WERI-Rb-1 (cell line): ENCODE results near the gene IL17RD.

Source experiments
- DNase-seq: peaks from one replicate; pipeline ENCODE4 v3.0.0-alpha.2; 2020
- H3K27ac ChIP-seq: fragments of 250-450 bp; sonication (Bioruptor Pico); 2 replicates; pipeline ENCODE4 v1.5.1; 2020; ENCODE audit warnings: mild to moderate bottlenecking, moderate library complexity
- H3K27me3 ChIP-seq: fragments of 250-450 bp; sonication (Bioruptor Pico); 2 replicates; pipeline ENCODE4 v1.5.1; 2021; ENCODE audit warnings: mild to moderate bottlenecking, low read depth, moderate library complexity; ENCODE audit not compliant: insufficient read depth, severe bottlenecking
- H3K36me3 ChIP-seq: fragments of 250-450 bp; sonication (Bioruptor Pico); 2 replicates; pipeline ENCODE4 v1.5.1; 2020; ENCODE audit warnings: mild to moderate bottlenecking, moderate library complexity
- H3K4me3 ChIP-seq: 2 replicates; pipeline ENCODE4 v1.5.1; 2011; ENCODE audit warnings: low read depth, mild to moderate bottlenecking, control low read depth, low read length
- H3K9me3 ChIP-seq: fragments of 250-450 bp; sonication (Bioruptor Pico); 2 replicates; pipeline ENCODE4 v1.5.1; 2021; ENCODE audit warnings: mild to moderate bottlenecking, moderate library complexity; ENCODE audit not compliant: severe bottlenecking
- CTCF ChIP-seq: IDR thresholded peaks from 2 replicates; pipeline ENCODE4 v1.5.1; 2011; ENCODE audit warnings: low read depth, mild to moderate bottlenecking, control low read depth, inconsistent platforms, low read length

IL17RD gene

GRCh38 chr3:57164657-57165573 is at the start of gene IL17RD:
TSS of gene IL17RD (minus strand) at chr3:57165353. CDS start at chr3:57165286, 67 bp downstream.
- no peak within 1 kb of the TSS for H3K27ac ChIP-seq

GRCh38 chr3:57206423-57206822 is 41.3 kb upstream of the IL17RD start:
- TF ChIP-seq CTCF, result no peak
- DNase-seq, result no peak
- no peak overlapping the region for H3K4me3 ChIP-seq

More at GRCh38 chr3:57164657-57165573, at the start of gene IL17RD:
- TF ChIP-seq CTCF, result no peak
- Histone ChIP-seq H3K36me3 (no peaks in the 10 kb centered on the region), H3K27me3 (peaks cover 13% of the 10 kb centered on the region), H3K9me3 (no peaks in the 10 kb centered on the region), H3K4me3 (peak within 1 kb of the TSS; percentile 51)
- peak; percentile 81 for DNase-seq

GRCh38 chr3:57199895-57200297 is 34.7 kb upstream of the IL17RD start, which contains the start of gene HESX1:
TSS of gene HESX1 (minus strand) at chr3:57199978. CDS start at chr3:57199918, 60 bp downstream.
- Histone ChIP-seq H3K4me3 (no peak within 1 kb of the TSS), H3K27me3 (no peaks in the 10 kb centered on the region)
- no peak for DNase-seq

More at GRCh38 chr3:57206423-57206822, 41.3 kb upstream of the IL17RD start:
- Histone ChIP-seq H3K9me3 (no peaks in the 10 kb centered on the region), H3K36me3 (no peaks in the 10 kb centered on the region), H3K27me3 (no peaks in the 10 kb centered on the region), H3K27ac (no peak overlapping the region)

GRCh38 chr3:57194641-57195040 is 29.5 kb upstream of the IL17RD start:
- Histone ChIP-seq H3K27ac (no peak overlapping the region), H3K27me3 (no peaks in the 10 kb centered on the region), H3K4me3 (no peak overlapping the region), H3K36me3 (no peaks in the 10 kb centered on the region), H3K9me3 (no peaks in the 10 kb centered on the region)
- DNase-seq, result no peak
- no peak for TF ChIP-seq CTCF

More at GRCh38 chr3:57199895-57200297, 34.7 kb upstream of the IL17RD start, which contains the start of gene HESX1:
- Histone ChIP-seq H3K36me3 (no peaks in the 10 kb centered on the region), H3K27ac (no peak within 1 kb of the TSS), H3K9me3 (no peaks in the 10 kb centered on the region)
- no peak for TF ChIP-seq CTCF

- Histone ChIP-seq H3K9me3 (no peaks in the 10 kb centered on the region), H3K36me3 (no peaks in the 10 kb centered on the region), H3K27ac (no peak overlapping the region), H3K27me3 (no peaks in the 10 kb centered on the region), H3K4me3 (no peak overlapping the region)
- no peak for TF ChIP-seq CTCF
- no peak for DNase-seq
Observed at GRCh38 chr3:57192028-57192427, 26.9 kb upstream of the IL17RD start.
